Spleen (tissue), 7 donors: ENCODE data around the gene SLC12A5.

ENCODE experiments used
- POLR2A ChIP-seq, 3 donors: fragments of 450-650 bp; IDR thresholded peaks; one replicate each; pipeline ENCODE4 v1.5.1; 2017; ENCODE audit warnings: antibody characterized with exemption in 3 of 3, mild to moderate bottlenecking in 1 of 3
- POLR2AphosphoS5 ChIP-seq, 3 donors: sonication (generic); formaldehyde crosslinking; IDR thresholded peaks; one replicate each; pipeline ENCODE4 v1.5.1; 2017; ENCODE audit warnings: antibody characterized with exemption in 3 of 3
- TF ChIP-seq, protein P1 (sequence below), 11 experiments: fragments of 200-600 bp in 7 of 11; fragments of 450-650 bp in 4 of 11; sonication (generic) in 4 of 11; IDR thresholded peaks in 8 of 11; conservative IDR thresholded peaks in 3 of 11; 1 replicate in 7 of 11; 2 replicates in 4 of 11; pipeline versions ENCODE4 v1.4.0 to v1.8.0; 2016 to 2021; ENCODE audit warnings: antibody characterized with exemption in 11 of 11, inconsistent platforms in 4 of 11, mild to moderate bottlenecking in 1 of 11
- donor health status: DM: no; HTN: no; CAD: no; lungs with moderate emphysema.
- donor health status: DM: no; HTN: no; CAD: no.
- donor health status: DM: no; HTN: no; CAD: no.

- TF ChIP-seq, protein P1, sequence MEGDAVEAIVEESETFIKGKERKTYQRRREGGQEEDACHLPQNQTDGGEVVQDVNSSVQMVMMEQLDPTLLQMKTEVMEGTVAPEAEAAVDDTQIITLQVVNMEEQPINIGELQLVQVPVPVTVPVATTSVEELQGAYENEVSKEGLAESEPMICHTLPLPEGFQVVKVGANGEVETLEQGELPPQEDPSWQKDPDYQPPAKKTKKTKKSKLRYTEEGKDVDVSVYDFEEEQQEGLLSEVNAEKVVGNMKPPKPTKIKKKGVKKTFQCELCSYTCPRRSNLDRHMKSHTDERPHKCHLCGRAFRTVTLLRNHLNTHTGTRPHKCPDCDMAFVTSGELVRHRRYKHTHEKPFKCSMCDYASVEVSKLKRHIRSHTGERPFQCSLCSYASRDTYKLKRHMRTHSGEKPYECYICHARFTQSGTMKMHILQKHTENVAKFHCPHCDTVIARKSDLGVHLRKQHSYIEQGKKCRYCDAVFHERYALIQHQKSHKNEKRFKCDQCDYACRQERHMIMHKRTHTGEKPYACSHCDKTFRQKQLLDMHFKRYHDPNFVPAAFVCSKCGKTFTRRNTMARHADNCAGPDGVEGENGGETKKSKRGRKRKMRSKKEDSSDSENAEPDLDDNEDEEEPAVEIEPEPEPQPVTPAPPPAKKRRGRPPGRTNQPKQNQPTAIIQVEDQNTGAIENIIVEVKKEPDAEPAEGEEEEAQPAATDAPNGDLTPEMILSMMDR (IDR thresholded peaks at IDR 0.05 in 8 of 11, conservative IDR thresholded peaks at IDR 0.05 in 3 of 11) = no peak
- TF ChIP-seq POLR2A (IDR thresholded peaks at IDR 0.05) = no peak
- no peak for TF ChIP-seq POLR2AphosphoS5 (IDR thresholded peaks at IDR 0.05)
Measured at GRCh38 chr20:45985573-45985972, 43.4 kb upstream of the SLC12A5 start.
